Measurements from ENCODE around the gene HOXA6. TPM values are rescaled to one million over a fixed set of nuclear protein-coding genes. Genes with fewer than 3 reads are reported as not detected.

The HOXA6 gene
- total and polyA plus RNA-seq, 2 donors (not counting 1 experiment from before 2014, with no cell fraction given) = 0.18 to 0.49 TPM

DNA sequence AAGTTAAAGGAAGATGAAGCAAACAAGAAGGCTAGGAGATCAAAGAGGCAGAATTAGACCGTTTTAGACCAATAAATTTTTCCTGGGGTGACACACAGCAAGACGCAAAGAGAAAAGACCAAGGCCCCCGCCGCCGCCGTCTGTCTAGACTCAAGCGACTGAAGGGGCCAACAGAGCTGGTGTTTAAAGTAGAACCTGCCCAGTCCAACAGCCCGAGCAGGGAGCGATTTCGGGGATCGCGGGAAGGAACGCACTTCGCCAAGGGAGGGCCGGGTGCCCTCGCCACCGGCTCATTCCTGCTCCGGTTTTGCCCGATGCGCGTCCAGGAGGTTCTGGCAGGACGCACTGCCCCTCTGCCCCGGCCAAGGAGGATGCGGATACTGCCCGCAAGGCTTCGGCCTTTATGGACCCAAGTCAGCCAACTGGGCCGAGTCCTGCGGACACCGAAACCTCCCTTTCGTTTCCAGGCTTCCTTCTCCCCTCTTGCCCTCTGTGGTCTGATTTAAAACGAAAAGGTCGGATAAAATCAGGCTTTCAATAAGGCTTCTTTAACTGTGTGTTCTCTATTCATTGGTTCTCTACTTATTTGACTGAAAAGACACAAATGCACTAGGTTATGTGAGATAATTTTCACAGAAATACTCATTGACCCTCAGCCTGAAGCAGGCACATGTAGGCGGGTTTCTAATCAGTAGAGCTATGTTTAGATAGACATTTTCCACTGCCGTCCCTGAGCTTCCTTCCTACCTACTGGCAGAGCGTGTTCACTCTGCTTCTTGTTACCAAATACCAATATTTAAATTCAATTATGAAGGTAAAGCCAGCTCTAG lies 11.1 kb upstream of the HOXA6 start:
- Mint-ChIP-seq H3K27ac (peak overlapping the region; percentile 87), H3K27me3 (peaks cover 76% of the 10 kb centered on the region), H3K9me3 (ENCODE audit: insufficient read depth) (no peaks in the 10 kb centered on the region), H3K4me3 (peak overlapping the region; percentile 37), H3K4me1 (peaks cover 37% of the 10 kb centered on the region)
- ChIA-PET CTCF (interaction anchor here (0.6 to 2.0 kb wide), 11 partner anchors 9 to 1298 kb away, joined by 3 to 10 read pairs (median 4); partner anchors contain the start of gene HOXA10), POLR2A (no interaction called here)
- intact Hi-C loops (cut with micrococcal nuclease) = no loop called here
- Histone ChIP-seq H3K27me3 (replicated peaks in 1 of 4; ENCODE audit: control extremely low read depth in 1 of 4, control insufficient read depth in 3 of 4, insufficient read depth in 4 of 4, low read length in 3 of 4) (peaks cover 1 to 88% (median 78%) of the 10 kb centered on the region in 4 experiments), H3K27ac (ENCODE audit: low read length in 2 of 2) (no peak overlapping the region), H3K4me1 (ENCODE audit: control insufficient read depth in 2 of 2, insufficient read depth in 2 of 2, low read length in 2 of 2) (peaks cover 57 to 63% of the 10 kb centered on the region in 2 donors), H3K4me2 (replicated peaks; ENCODE audit: low read depth, low read length, poor library complexity, severe bottlenecking) (no peak overlapping the region), H3K9ac (ENCODE audit: low read length) (no peak overlapping the region), H2AFZ (ENCODE audit: insufficient read depth, low read depth, low read length, poor library complexity, severe bottlenecking) (no peak overlapping the region), H4K20me1 (ENCODE audit: control insufficient read depth, insufficient read depth, low read length, poor library complexity, severe bottlenecking) (no peaks in the 10 kb centered on the region), H3K4me3 (ENCODE audit: control extremely low read depth in 1 of 5, extremely low read depth in 1 of 5, insufficient read depth in 1 of 5, low read depth in 2 of 5, low read length in 4 of 5) (no peak overlapping the region), H3K36me3 (replicated peaks in 1 of 2; ENCODE audit: control extremely low read depth in 1 of 2, control insufficient read depth in 1 of 2, extremely low read depth in 1 of 2, insufficient read depth in 2 of 2, low read length in 1 of 2) (no peaks in the 10 kb centered on the region), H3K9me3 (ENCODE audit: control extremely low read depth in 1 of 3, control insufficient read depth in 2 of 3, insufficient read depth in 1 of 3, low read length in 2 of 3) (peaks cover 0 to 75% (median 18%) of the 10 kb centered on the region in 3 donors), H3K79me2 (ENCODE audit: control insufficient read depth, insufficient read depth, low read length) (no peaks in the 10 kb centered on the region)
- peak; percentile 63 for TF ChIP-seq EZH2 (IDR thresholded peaks at IDR 0.05; ENCODE audit: borderline replicate concordance, insufficient read depth, low read depth, low read length, poor library complexity, severe bottlenecking)
- TF ChIP-seq, protein P1, sequence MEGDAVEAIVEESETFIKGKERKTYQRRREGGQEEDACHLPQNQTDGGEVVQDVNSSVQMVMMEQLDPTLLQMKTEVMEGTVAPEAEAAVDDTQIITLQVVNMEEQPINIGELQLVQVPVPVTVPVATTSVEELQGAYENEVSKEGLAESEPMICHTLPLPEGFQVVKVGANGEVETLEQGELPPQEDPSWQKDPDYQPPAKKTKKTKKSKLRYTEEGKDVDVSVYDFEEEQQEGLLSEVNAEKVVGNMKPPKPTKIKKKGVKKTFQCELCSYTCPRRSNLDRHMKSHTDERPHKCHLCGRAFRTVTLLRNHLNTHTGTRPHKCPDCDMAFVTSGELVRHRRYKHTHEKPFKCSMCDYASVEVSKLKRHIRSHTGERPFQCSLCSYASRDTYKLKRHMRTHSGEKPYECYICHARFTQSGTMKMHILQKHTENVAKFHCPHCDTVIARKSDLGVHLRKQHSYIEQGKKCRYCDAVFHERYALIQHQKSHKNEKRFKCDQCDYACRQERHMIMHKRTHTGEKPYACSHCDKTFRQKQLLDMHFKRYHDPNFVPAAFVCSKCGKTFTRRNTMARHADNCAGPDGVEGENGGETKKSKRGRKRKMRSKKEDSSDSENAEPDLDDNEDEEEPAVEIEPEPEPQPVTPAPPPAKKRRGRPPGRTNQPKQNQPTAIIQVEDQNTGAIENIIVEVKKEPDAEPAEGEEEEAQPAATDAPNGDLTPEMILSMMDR (IDR thresholded peaks at IDR 0.05) = no peak
- WGBS (ENCODE audit: insufficient coverage) = 14% methylated on average over 30 of the region's 35 CpGs
- no peak for ATAC-seq (ENCODE audit: low read depth)
- DNase-seq = peak; percentile 55

Measured in B cell (primary cell).